Endothelial cell (in vitro differentiated cells): ENCODE data around the gene ERC1. TPM values are rescaled to one million over a fixed set of nuclear protein-coding genes. Genes with fewer than 3 reads are reported as not detected.

Source experiments
- DNase-seq: peaks from one replicate; pipeline ENCODE4 v3.0.0; 2021; ENCODE audit warnings: low spot score
- H3K27ac Mint-ChIP-seq: one replicate; pipeline ENCODE4 v1.8.0; 2021; ENCODE audit warnings: mixed read lengths, inconsistent platforms; ENCODE audit not compliant: unreplicated experiment
- H3K27me3 Mint-ChIP-seq: one replicate; pipeline ENCODE4 v1.8.0; 2021; ENCODE audit warnings: mild to moderate bottlenecking, moderate library complexity, mixed read lengths, inconsistent platforms; ENCODE audit not compliant: unreplicated experiment
- H3K36me3 Mint-ChIP-seq: one replicate; pipeline ENCODE4 v1.8.0; 2021; ENCODE audit warnings: mild to moderate bottlenecking, low read depth, mixed read lengths, inconsistent platforms; ENCODE audit not compliant: unreplicated experiment
- H3K4me1 Mint-ChIP-seq: one replicate; pipeline ENCODE4 v1.8.0; 2021; ENCODE audit warnings: mild to moderate bottlenecking, mixed read lengths, inconsistent platforms; ENCODE audit not compliant: unreplicated experiment
- H3K4me3 Mint-ChIP-seq: one replicate; pipeline ENCODE4 v1.8.0; 2021; ENCODE audit warnings: mild to moderate bottlenecking, mixed read lengths, inconsistent platforms; ENCODE audit not compliant: unreplicated experiment
- H3K9me3 Mint-ChIP-seq: one replicate; pipeline ENCODE4 v1.8.0; 2021; ENCODE audit warnings: mixed read lengths, inconsistent platforms; ENCODE audit not compliant: unreplicated experiment
- total RNA-seq: library from RNA; stranded (reverse); fragmentation: NEBNext Ultra II Directional; extraction: Animal tissue kit (Norgen Biotek cat#: 25700); gene quantifications from one replicate; pipeline ENCODE4 v1.2.1, GENCODE V29; 2021; ENCODE audit not compliant: unreplicated experiment
- TF ChIP-seq, protein P1 (sequence below): fragments of 200-600 bp; sonication (generic); IDR thresholded peaks from one replicate; pipeline ENCODE4 v1.5.0; 2021; ENCODE audit warnings: antibody characterized with exemption; ENCODE audit not compliant: unreplicated experiment

ERC1 gene
- total RNA-seq, 1 donor from 2014 or later = 57.9 TPM

DNA sequence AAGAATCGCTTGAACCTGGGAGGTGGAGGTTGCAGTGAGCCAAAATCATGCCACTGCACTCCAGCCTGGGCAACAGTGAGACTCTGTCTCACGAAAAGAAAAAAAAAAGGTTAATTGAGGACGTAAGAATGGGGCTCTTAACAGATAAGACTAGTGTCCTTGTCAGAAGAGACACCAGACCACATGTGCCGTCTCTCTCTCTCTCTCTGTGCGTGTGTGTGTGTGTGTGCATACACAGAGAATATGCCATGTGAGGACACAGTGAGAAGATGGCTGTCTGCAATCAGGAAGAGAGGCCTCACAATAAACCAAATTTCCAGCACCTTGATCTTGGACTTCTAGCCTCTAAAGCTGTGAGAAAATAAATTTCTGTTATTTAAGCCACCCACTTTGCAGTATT lies 11.7 kb upstream of the ERC1 start:
- TF ChIP-seq, protein P1, sequence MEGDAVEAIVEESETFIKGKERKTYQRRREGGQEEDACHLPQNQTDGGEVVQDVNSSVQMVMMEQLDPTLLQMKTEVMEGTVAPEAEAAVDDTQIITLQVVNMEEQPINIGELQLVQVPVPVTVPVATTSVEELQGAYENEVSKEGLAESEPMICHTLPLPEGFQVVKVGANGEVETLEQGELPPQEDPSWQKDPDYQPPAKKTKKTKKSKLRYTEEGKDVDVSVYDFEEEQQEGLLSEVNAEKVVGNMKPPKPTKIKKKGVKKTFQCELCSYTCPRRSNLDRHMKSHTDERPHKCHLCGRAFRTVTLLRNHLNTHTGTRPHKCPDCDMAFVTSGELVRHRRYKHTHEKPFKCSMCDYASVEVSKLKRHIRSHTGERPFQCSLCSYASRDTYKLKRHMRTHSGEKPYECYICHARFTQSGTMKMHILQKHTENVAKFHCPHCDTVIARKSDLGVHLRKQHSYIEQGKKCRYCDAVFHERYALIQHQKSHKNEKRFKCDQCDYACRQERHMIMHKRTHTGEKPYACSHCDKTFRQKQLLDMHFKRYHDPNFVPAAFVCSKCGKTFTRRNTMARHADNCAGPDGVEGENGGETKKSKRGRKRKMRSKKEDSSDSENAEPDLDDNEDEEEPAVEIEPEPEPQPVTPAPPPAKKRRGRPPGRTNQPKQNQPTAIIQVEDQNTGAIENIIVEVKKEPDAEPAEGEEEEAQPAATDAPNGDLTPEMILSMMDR = no peak
- no peaks in the 10 kb centered on the region for H3K4me1 Mint-ChIP-seq
- H3K27me3 Mint-ChIP-seq = peaks cover 3% of the 10 kb centered on the region
- no peaks in the 10 kb centered on the region for H3K36me3 Mint-ChIP-seq
- no peak overlapping the region for H3K27ac Mint-ChIP-seq
- DNase-seq = no peak
- H3K9me3 Mint-ChIP-seq = no peaks in the 10 kb centered on the region
- H3K4me3 Mint-ChIP-seq = no peak overlapping the region

DNA sequence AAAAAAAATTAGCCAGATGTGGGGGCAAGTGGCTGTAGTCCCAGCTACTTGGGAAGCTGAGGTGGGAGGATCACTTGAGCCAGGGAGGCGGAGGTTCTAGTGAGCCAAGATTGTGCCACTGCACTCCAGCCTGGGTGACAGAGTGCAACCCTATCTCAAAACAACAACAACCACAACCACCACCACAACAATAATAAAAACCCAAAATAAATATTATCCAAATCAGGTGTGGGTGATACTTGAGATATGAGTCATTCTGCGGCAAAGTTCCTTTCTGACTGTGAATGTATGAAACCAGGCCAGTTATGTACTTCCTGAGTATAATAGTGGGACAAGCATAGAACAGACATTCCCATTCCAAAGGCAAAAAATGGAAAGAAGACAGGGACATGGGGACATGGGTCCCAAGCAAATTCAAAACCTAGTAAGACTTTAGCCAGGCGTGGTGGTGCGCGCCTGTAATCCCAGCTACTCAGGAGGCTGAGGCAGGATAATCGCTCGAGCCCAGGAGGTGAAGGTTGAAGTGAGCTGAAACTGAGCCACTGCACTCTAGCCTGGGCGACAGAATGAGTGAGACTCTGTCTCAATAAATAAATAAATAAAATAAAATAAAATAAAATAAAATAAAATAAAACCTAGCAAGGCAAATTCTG lies 9.7 kb upstream of the ERC1 start:
- Mint-ChIP-seq H3K36me3 (no peaks in the 10 kb centered on the region), H3K4me1 (no peaks in the 10 kb centered on the region), H3K4me3 (no peak overlapping the region), H3K27me3 (peaks cover 3% of the 10 kb centered on the region), H3K27ac (no peak overlapping the region), H3K9me3 (no peaks in the 10 kb centered on the region)
- DNase-seq = no peak
- TF ChIP-seq, protein P1 = no peak

DNA sequence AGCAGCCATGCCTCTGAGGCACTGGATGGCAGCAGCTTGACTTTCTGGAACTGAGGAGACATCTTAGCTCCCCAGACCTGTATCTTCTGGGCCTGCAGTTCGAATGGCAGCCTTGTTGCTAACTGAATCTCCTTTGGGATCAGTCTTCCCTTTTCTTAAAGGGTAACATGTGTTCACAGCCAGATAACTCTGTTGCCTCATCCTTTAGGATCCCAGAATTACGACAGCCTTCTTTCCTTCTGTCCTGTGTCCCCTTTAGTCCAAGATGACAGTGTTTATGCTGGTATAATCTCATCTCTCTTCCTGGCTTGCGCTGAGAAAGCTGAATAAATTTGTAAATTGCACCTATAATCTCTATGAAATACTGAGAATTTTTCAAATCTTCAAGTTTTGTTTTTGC lies 9.1 kb upstream of the ERC1 start:
- no peaks in the 10 kb centered on the region for H3K9me3 Mint-ChIP-seq
- TF ChIP-seq, protein P1 = no peak
- H3K27ac Mint-ChIP-seq = no peak overlapping the region
- no peaks in the 10 kb centered on the region for H3K36me3 Mint-ChIP-seq
- no peak overlapping the region for H3K4me3 Mint-ChIP-seq
- DNase-seq = no peak
- peaks cover 3% of the 10 kb centered on the region for H3K27me3 Mint-ChIP-seq
- H3K4me1 Mint-ChIP-seq = no peaks in the 10 kb centered on the region

DNA sequence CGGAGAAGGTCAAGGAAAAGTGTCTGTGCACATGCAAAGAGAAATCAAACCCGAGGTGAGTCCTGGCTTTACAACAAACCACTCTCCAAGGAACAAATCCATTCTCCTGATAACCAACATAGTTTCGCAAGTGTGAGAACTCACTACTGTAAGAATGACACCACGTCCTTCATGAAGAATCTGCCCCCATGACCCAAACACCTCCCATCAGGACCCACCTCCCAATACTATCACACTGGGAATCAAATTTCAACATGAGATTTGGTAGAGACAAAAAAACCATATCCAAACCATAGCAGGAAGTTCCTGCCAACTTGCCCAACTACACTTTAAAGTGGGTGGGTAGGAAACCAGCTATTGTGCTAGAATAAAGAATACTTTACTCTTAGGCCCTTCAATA lies 2.4 kb upstream of the ERC1 start:
- no peaks in the 10 kb centered on the region for H3K9me3 Mint-ChIP-seq
- peaks cover 11% of the 10 kb centered on the region for H3K27me3 Mint-ChIP-seq
- H3K4me1 Mint-ChIP-seq = peaks cover 31% of the 10 kb centered on the region
- no peak for DNase-seq
- peaks cover 11% of the 10 kb centered on the region for H3K36me3 Mint-ChIP-seq
- no peak overlapping the region for H3K27ac Mint-ChIP-seq
- TF ChIP-seq, protein P1 = no peak
- peak overlapping the region; percentile 52 for H3K4me3 Mint-ChIP-seq

DNA sequence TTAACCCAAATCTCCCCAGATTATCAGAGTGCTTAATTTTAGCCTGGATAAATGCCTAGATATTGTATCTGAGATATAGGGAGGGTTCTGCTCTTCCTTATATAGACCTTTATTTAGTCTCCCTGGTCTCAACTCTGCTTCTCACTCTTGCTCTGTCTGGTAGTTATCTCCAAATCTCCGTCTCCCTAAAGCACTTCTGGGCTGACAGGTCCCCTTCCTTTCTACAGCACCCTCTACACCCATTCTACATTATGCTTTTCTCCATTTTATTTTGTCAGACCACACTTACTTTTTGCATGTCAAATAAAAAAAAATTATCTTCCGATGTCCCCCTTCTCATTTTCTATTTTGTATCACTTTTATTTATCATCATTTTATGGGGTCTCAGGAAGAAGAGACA lies 2.0 kb upstream of the ERC1 start:
- Mint-ChIP-seq H3K27me3 (peaks cover 9% of the 10 kb centered on the region), H3K36me3 (peaks cover 11% of the 10 kb centered on the region), H3K27ac (peak overlapping the region; percentile 55), H3K9me3 (no peaks in the 10 kb centered on the region), H3K4me1 (peaks cover 31% of the 10 kb centered on the region), H3K4me3 (peak overlapping the region; percentile 54)
- DNase-seq = no peak
- TF ChIP-seq, protein P1 = no peak
